Measurements from ENCODE around the gene TTC7B.

GRCh38 chr14:90728951-90729350 lies 87.3 kb downstream of the TTC7B start:
- TF ChIP-seq, protein P1, sequence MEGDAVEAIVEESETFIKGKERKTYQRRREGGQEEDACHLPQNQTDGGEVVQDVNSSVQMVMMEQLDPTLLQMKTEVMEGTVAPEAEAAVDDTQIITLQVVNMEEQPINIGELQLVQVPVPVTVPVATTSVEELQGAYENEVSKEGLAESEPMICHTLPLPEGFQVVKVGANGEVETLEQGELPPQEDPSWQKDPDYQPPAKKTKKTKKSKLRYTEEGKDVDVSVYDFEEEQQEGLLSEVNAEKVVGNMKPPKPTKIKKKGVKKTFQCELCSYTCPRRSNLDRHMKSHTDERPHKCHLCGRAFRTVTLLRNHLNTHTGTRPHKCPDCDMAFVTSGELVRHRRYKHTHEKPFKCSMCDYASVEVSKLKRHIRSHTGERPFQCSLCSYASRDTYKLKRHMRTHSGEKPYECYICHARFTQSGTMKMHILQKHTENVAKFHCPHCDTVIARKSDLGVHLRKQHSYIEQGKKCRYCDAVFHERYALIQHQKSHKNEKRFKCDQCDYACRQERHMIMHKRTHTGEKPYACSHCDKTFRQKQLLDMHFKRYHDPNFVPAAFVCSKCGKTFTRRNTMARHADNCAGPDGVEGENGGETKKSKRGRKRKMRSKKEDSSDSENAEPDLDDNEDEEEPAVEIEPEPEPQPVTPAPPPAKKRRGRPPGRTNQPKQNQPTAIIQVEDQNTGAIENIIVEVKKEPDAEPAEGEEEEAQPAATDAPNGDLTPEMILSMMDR (IDR thresholded peaks at IDR 0.05): no peak
- TF ChIP-seq POLR2AphosphoS5 (IDR thresholded peaks at IDR 0.05) (no peak), POLR2A (IDR thresholded peaks at IDR 0.05) (no peak), EP300 (IDR thresholded peaks at IDR 0.05) (no peak)
